BE2C (cell line): Measurements from ENCODE around the gene CMIP. TPM values are rescaled to one million over a fixed set of nuclear protein-coding genes. Genes with fewer than 3 reads are reported as not detected.

Source experiments
- DNase-seq: peaks from one replicate; pipeline ENCODE4 v3.0.0-alpha.2; 2020
- H3K27me3 ChIP-seq: fragments of 250-450 bp; sonication (Bioruptor Pico); 2 replicates; pipeline ENCODE4 v1.5.1; 2020; ENCODE audit warnings: mild to moderate bottlenecking
- H3K36me3 ChIP-seq: fragments of 250-450 bp; sonication (Bioruptor Pico); 2 replicates; pipeline ENCODE4 v1.5.1; 2020; ENCODE audit warnings: mild to moderate bottlenecking
- H3K4me1 ChIP-seq: fragments of 250-450 bp; sonication (Bioruptor Pico); 2 replicates; pipeline ENCODE4 v1.5.1; 2020
- H3K4me3 ChIP-seq: 2 replicates; pipeline ENCODE4 v1.5.1; 2011; ENCODE audit warnings: low read depth, low read length
- H3K9me3 ChIP-seq: fragments of 250-450 bp; sonication (Bioruptor Pico); 2 replicates; pipeline ENCODE4 v1.5.1; 2020
- CTCF ChIP-seq: IDR thresholded peaks from 2 replicates; pipeline ENCODE4 v1.5.1; 2012; ENCODE audit warnings: mild to moderate bottlenecking, low read depth, low read length
- polyA plus RNA-seq: library from polyadenylated mRNA; unstranded; fragments of >200 nt; gene quantifications from one replicate; pipeline ENCODE4 v1.2.1, GENCODE V29; 2012; ENCODE audit warnings: low read depth, missing spikeins; ENCODE audit not compliant: insufficient read length, insufficient read depth

Gene CMIP
- 15.5 TPM for polyA plus RNA-seq

GRCh38 chr16:81444448-81445121, at the start of gene CMIP:
Gene CMIP, plus strand, starts transcription at chr16:81444808.
- no peak for TF ChIP-seq CTCF
- no peaks in the 10 kb centered on the region for H3K36me3 ChIP-seq
- H3K4me3 ChIP-seq = peak within 1 kb of the TSS; percentile 68
- no peaks in the 10 kb centered on the region for H3K9me3 ChIP-seq
- H3K4me1 ChIP-seq = no peaks in the 10 kb centered on the region; the same call in none of the 2 replicates
- peak; percentile 90 for DNase-seq
- H3K27me3 ChIP-seq = peaks cover 21% of the 10 kb centered on the region

GRCh38 chr16:81394966-81395655, 49.5 kb upstream of the CMIP start:
- Histone ChIP-seq H3K4me3 (no peak overlapping the region), H3K27me3 (no peaks in the 10 kb centered on the region), H3K9me3 (no peaks in the 10 kb centered on the region), H3K36me3 (no peaks in the 10 kb centered on the region), H3K4me1 (no peaks in the 10 kb centered on the region)
- no peak for TF ChIP-seq CTCF
- no peak for DNase-seq

- H3K9me3 ChIP-seq = no peaks in the 10 kb centered on the region
- DNase-seq = no peak
- H3K4me1 ChIP-seq = no peaks in the 10 kb centered on the region
- no peak for TF ChIP-seq CTCF
- H3K27me3 ChIP-seq = no peaks in the 10 kb centered on the region
- no peak overlapping the region for H3K4me3 ChIP-seq
- no peaks in the 10 kb centered on the region for H3K36me3 ChIP-seq
These were observed 47.3 kb upstream of the CMIP start for GRCh38 chr16:81397058-81397878.

DNA sequence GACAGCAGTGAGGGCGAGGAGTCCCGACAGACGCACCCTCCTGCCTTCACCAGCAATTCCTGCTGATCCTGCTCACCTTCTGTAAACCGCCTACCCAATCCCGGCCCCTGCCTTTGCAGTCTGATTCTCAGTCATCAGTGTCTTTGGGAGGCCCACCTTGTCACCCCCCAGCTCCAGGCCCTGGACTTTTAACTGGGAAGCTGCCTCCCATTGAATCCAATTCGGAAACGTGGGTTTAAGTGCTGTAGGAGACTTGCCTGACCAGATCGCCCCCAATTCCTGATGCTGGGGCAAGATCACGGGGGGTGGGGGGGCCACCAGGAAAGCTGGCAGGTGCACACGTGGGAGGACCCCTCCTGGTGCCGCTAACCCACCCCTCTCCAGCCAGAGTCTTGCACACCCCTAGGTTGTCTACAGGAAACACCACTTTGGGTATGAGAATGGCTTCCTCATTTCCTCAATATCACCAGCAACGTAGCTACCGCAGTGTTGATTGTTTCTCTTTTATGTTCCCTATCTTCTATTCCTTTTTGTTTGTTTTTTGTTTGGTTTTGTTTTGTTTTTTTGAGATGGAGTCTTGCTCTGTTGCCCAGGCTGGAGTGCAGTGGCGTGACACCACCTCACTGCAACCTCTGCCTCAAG, 46.6 kb upstream of the CMIP start:
- Histone ChIP-seq H3K36me3 (no peaks in the 10 kb centered on the region), H3K4me3 (no peak overlapping the region), H3K4me1 (no peaks in the 10 kb centered on the region), H3K27me3 (no peaks in the 10 kb centered on the region), H3K9me3 (no peaks in the 10 kb centered on the region)
- no peak for DNase-seq
- TF ChIP-seq CTCF = no peak

DNA sequence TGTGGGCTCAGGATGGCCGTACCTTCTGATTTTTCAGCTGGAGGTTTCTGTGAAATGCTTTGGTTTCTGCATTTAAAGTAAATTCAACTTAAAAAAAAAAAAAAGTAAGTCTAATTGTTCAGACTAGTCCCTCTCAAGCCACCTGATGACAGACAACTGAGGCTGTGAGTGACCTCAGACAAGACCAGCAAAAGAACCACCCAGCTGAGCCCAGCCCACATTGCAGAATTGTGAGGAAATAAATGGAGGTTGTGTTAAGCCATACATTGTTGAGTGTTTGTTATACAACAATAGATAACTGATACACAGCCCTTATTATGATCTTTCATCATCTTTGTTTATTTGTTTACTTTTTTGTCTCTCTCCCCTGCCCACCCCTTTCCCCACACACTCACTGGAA, 44.7 kb upstream of the CMIP start:
- no peaks in the 10 kb centered on the region for H3K36me3 ChIP-seq
- H3K27me3 ChIP-seq = no peaks in the 10 kb centered on the region
- no peak overlapping the region for H3K4me3 ChIP-seq
- no peaks in the 10 kb centered on the region for H3K9me3 ChIP-seq
- TF ChIP-seq CTCF = no peak
- H3K4me1 ChIP-seq = no peaks in the 10 kb centered on the region
- DNase-seq = no peak
